K562 (cell line): ENCODE results near the gene C4orf54.

Experiments used
- CREM ChIP-seq: IDR thresholded peaks from 2 replicates; pipeline ENCODE4 v1.6.1; 2014; ENCODE audit warnings: antibody characterized with exemption, low read depth
- EHMT2 ChIP-seq: fragments of 450-650 bp; IDR thresholded peaks from 2 replicates; pipeline ENCODE4 v1.6.1; 2018; ENCODE audit warnings: antibody characterized with exemption
- FOS ChIP-seq: IDR thresholded peaks from 3 replicates; pipeline ENCODE4 v1.6.1; 2011; ENCODE audit not compliant: insufficient read length; ENCODE audit errors: extremely low read depth
- HDAC2 ChIP-seq: fragments of 450-650 bp; IDR thresholded peaks from 2 replicates; pipeline ENCODE4 v1.6.1; 2016; ENCODE audit warnings: mild to moderate bottlenecking
- JUND ChIP-seq, 2 experiments: IDR thresholded peaks; 2 replicates in 1 of 2; 3 replicates in 1 of 2; pipeline ENCODE4 v1.6.1; 2011; ENCODE audit warnings: borderline replicate concordance in 2 of 2, low read depth in 2 of 2, low read length in 2 of 2, improper control_type of control experiment in 1 of 2, missing biosample characterization in 1 of 2, missing genetic modification characterization in 1 of 2, missing genetic modification reagents in 1 of 2
- KLF1 ChIP-seq: fragments of 450-650 bp; IDR thresholded peaks from 2 replicates; pipeline ENCODE4 v1.6.1; 2016; ENCODE audit warnings: missing genetic modification characterization, missing compliant biosample characterization
- MNT ChIP-seq, 2 experiments: fragments of 450-650 bp; conservative IDR thresholded peaks; 2 replicates each; pipeline ENCODE4 v1.6.1; 2017; ENCODE audit warnings: mild to moderate bottlenecking in 2 of 2, moderate library complexity in 2 of 2
- NCOR1 ChIP-seq: fragments of 450-650 bp; IDR thresholded peaks from 2 replicates; pipeline ENCODE4 v1.6.1; 2016; ENCODE audit warnings: mild to moderate bottlenecking, moderate library complexity
- TOE1 ChIP-seq, 2 experiments: fragments of 450-650 bp in 1 of 2; sonication (generic) in 1 of 2; formaldehyde crosslinking in 1 of 2; IDR thresholded peaks; 2 replicates each; pipeline versions ENCODE4 v1.7.1 to v1.8.0; 2016 to 2022; ENCODE audit warnings: borderline replicate concordance in 2 of 2, mild to moderate bottlenecking in 2 of 2, antibody characterized with exemption in 1 of 2, inconsistent platforms in 1 of 2, low read depth in 1 of 2, missing genetic modification reagents in 1 of 2, moderate library complexity in 1 of 2
- U2AF2 ChIP-seq: fragments of 200-400 bp; formaldehyde crosslinking; optimal IDR thresholded peaks from 2 replicates; pipeline ENCODE3; 2017; ENCODE audit warnings: low read depth, mild to moderate bottlenecking, low read length
- USF2 ChIP-seq: sonication (generic); formaldehyde crosslinking; IDR thresholded peaks from 2 replicates; pipeline ENCODE4 v1.5.0; 2020; ENCODE audit warnings: missing genetic modification reagents
- ZNF263 ChIP-seq: sonication (generic); formaldehyde crosslinking; IDR thresholded peaks from 2 replicates; pipeline ENCODE4 v1.8.0; 2022; ENCODE audit warnings: mild to moderate bottlenecking, missing genetic modification reagents, borderline replicate concordance
- ZNF512 ChIP-seq: IDR thresholded peaks from 2 replicates; pipeline ENCODE4 v1.6.1; 2016; ENCODE audit warnings: missing genetic modification characterization, missing compliant biosample characterization
- ZZZ3 ChIP-seq: fragments of 450-650 bp; IDR thresholded peaks from 2 replicates; pipeline ENCODE4 v1.6.1; 2016; ENCODE audit warnings: antibody characterized with exemption, mild to moderate bottlenecking, moderate library complexity

GRCh38 chr4:99687120-99687519 is 29.5 kb upstream of the C4orf54 start:
- TF ChIP-seq HDAC2 (no peak), CREM (no peak), EHMT2 (no peak), NCOR1 (no peak), ZNF263 (CRISPR knock-in tag) (no peak), USF2 (CRISPR knock-in tag) (no peak), U2AF2 (no peak), KLF1 (tag) (no peak), ZZZ3 (no peak), JUND (IDR thresholded peaks at IDR 0.05; ENCODE audit: borderline replicate concordance, low read depth, low read length) (no peak), JUND (tag; IDR thresholded peaks at IDR 0.05; ENCODE audit: borderline replicate concordance, low read depth, low read length) (no peak), TOE1 (IDR thresholded peaks at IDR 0.05; ENCODE audit: borderline replicate concordance) (no peak), TOE1 (CRISPR knock-in tag; IDR thresholded peaks at IDR 0.05; ENCODE audit: borderline replicate concordance, low read depth) (no peak), ZNF512 (tag) (no peak), FOS (no peak), MNT (conservative IDR thresholded peaks at IDR 0.05) (no peak)
